HG03159 (cell line): ENCODE results near the gene OLFML1.

Experiments
- ATAC-seq: cut with Tn5 transposase; IDR thresholded peaks from one replicate; pipeline ENCODE4 v1.9.1; 2021; ENCODE audit warnings: mild to moderate bottlenecking, moderate library complexity; ENCODE audit not compliant: unreplicated experiment

OLFML1 gene

GRCh38 chr11:7530013-7530640 is 44.8 kb downstream of the OLFML1 start:
- ATAC-seq, result no peak

- no peak for ATAC-seq
Measured at GRCh38 chr11:7531011-7531410, 45.7 kb downstream of the OLFML1 start.

DNA sequence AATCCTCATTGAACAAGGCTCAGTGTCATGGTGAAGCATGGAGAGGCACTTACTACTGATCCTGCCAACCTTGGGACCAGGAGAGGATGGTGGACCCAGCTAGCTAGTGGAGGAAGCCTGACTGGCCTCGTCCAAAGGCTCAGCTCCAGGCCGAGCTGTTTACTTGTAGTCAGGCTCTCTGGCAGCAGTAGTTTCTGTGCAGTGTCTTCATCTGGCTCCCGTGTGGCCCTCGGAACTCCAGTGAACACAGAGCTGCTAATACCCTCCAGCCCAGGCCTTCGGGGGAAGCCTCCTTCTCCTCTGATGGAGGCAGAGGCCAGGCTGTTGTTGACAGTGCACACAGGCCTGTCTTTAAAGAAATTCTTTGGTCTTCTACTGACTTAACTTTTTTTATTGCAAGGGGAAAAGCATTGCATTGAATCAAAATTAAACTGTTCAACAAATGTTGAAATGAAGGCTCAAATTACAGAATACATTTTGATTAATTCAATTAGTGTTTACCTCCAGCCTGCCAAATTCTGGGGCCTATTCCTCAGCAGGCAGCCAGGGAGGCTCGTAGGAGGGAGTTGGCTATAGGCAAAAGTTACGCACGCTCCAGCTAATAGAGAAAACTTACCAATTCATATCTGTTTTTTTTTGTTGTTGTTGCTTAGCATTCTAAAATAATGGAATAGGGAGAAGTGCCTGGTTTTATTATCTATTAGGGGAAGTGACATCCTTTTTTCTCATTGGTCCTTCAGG is 47.3 kb downstream of the OLFML1 start:
- ATAC-seq, result no peak

DNA sequence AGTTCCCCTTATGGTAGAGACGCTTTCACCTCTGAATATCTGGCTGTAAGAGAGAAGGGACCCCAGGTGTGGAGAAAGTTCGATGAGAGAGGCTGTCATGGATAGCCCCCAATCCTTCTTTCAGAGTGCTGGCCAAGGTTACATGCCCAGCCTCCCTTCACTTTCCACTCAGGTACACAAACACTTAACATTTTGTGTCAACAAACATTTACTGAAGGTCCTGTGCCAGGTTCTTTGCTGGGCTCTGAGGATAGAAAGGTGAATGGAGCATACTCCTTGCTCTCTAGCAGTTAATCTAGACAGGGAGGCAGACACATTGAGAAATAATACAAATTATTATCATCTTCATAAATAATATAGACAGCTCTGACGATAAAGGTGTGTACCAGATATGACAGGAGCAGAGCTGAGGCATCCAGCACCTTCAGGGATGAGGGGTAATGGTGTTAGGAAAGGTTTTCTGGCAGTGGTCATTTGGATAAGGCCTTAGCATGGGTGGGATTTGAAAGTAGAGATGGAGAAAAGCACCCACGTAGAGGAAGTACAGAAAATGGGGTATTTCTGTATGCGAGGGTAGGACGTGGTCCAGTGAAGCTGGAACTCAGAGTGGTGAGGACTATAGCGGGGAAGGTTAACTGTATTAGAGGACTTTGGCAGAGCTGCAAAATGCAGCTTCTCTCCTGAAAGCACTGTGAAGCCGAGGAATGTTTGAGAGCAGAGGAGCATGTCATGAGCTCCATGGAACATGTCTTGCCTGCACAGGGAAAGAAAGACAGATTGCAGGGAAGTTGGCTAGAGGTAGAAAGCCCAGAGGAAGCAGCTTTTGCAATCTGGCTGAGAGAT is 48.1 kb downstream of the OLFML1 start:
- no peak for ATAC-seq

DNA sequence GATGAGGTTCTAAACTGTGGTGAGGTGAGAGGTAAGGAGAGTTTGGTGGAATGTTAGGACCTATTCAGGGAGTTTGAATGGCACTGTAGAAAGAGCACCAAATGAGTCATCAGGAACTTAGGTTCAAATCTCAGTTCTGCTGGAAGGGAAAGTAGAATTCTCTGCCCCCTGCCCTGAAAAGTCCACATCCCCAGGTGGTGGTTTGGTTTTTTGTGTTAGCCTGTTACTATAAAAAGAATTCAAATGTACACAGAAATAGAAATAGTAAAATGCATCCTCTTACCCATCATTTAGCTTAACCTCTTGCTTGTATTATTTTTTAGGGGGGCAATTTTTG is 48.7 kb downstream of the OLFML1 start:
- no peak for ATAC-seq

GRCh38 chr11:7536100-7536499 is 50.8 kb downstream of the OLFML1 start:
- ATAC-seq, result no peak

DNA sequence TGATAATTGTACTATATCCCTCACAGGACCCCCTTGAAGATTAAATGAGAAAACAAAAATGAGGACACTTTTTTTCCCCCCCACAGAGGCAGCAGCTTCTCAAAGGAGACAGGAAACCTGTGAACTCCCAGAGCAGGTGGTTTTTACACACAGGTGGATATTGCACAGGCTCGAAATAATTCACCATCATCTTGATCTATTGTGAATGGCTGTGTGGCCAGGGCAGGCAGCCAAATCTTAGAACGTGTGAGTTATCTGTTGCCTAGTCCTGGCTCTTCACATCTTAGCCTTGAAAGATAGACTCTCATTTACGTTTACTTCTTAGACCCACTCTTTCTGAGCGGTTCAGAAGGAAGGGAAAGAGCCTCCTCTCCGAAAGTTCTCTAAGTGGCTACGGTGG is 52.0 kb downstream of the OLFML1 start:
- ATAC-seq, result no peak

DNA sequence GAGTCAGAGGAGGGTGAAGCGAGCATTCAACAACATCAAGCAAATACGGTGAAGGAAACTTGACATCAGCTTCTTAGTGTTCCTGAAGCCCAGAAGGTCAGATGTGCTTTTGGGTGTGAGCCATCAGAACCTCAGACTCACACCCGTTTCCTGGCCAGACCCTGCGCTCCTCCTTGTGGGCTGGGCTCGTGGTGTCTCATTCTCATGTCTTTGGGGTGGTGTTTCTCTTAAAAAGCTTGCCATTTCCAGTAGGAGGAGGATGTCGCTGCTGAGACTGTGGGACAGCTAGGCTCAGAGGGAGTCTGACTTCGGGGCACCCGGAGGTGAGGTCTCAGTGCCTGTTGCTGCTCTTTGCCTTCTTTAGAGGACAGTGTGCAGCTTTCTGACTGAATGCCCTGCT is 52.7 kb downstream of the OLFML1 start:
- no peak for ATAC-seq

DNA sequence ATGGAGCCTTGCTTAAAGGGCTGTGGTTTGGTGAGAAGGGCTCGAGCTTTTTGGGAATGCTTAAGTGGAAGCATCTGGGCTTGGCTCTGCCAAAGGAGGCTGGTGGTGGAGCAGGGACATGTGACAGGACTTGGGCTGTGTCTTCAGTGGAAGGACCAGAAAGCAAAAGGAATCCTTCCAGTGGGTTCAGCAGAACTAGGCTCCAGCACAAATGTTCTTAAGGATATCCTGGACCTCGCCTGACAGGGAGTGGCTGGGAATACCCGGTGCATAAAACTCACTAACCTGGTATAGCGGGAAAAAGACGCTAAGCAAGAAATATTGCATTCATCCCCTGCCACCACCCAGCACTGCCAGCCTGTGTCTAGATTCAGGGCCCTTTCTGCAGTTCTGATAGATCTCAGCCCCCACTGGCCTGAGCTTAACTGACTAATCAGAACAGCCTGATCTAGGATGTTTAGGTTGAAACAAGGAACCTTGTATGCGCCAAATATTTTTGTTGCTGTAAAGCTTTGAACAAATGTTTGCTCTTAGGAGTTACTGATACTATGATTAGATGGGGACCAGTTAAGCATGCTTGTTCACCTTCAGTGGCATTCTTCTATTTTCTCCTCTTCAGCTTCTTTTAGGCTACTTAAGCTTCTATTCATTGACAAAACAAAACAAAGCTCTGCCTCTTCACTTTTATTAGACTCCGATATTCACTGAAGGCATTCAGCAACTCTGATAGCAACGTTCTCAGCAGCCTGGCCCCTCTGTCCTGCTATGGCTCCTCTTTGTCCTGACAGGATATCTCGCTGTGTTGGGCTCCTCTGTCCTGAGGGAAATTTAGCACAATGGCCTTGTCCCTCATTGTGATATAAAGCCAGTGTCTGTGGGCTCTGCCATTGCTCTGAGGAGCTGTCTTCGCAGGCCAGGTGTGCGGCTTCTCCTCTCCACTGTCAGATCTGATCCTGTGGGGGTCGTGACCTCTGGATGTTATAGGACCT is 53.5 kb downstream of the OLFML1 start:
- ATAC-seq, result no peak

- ATAC-seq, result no peak
Measured at GRCh38 chr11:7540830-7541555, 55.7 kb downstream of the OLFML1 start.

- no peak for ATAC-seq
Measured at GRCh38 chr11:7543302-7543701, 58.0 kb downstream of the OLFML1 start.

DNA sequence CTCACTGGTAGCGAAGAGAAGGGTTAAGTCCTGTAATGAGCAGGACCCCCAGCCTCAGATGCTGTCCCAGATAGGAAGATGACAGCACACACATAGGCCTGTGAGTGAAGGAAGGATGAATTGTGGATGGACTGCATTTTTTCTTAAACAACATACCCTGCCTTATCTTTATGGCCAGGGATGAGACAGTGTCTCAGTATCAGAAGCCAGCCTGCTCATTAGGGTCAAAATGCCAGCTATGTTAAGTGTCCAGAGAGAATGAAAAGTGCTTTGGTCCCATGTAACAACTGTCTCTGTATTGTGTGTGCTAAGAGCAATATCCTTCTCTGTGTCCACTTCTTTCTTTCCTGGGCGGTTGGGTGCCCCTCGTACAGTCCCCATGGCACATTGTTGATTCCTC is 58.7 kb downstream of the OLFML1 start:
- no peak for ATAC-seq

DNA sequence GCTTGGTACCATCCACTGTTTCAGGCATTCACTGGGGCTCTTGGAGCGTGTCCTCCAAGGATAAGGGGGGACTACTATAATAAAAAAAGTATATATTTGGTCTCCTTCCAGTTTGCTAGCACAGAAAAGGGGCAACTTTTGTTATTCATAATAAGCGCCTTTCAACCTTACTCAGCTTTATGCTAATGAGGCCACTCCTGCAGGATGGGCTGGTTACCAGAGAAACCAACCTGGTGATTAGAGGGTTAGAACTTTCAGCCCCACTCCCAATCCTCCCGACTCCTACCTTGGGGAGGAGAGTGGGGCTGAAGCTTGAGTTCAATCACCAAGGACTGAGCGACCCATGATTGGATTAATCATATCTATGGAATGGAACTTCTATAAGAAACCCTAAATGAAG is 60.3 kb downstream of the OLFML1 start:
- no peak for ATAC-seq

DNA sequence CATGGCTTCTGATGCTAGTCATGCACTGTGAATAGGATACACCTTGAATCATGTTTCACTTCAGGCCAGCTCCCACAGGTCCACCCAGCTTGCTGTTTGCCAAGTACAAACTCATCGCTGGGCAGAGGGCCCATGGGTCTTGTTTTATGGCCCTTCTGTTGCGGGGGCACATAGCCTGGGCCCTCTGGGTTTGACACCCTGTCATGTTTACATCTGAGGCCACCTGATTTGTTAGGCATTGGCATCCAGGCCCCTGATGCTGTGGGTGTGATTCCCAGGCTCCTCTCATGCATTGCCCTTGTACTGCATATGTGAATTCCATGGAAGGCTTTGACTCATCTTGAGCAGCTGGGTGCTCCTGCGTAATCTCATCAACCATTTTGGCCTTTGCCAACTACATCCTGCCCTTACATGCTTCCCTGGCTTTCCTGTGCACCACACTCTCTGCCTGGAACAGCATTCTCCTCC is 61.1 kb downstream of the OLFML1 start:
- no peak for ATAC-seq

DNA sequence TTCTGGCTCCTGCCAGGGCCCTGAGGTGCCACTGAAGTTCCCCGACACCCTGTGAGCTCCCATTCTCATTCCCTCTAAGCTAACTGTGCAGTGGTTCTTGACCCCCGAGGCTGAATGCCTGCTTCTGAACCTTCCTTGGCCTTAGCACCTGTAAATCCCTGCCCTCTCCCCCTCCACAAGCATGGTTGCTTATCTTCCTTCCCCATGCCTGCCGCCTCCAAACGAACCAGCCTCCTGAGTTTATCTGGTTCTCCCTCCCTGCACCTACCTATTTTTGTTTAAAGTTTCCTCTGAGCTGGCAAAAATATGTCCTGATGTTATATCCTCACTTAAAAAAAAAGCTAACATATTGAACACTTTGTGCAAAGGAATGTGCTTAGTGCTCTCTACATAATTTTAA is 62.4 kb downstream of the OLFML1 start:
- no peak for ATAC-seq

DNA sequence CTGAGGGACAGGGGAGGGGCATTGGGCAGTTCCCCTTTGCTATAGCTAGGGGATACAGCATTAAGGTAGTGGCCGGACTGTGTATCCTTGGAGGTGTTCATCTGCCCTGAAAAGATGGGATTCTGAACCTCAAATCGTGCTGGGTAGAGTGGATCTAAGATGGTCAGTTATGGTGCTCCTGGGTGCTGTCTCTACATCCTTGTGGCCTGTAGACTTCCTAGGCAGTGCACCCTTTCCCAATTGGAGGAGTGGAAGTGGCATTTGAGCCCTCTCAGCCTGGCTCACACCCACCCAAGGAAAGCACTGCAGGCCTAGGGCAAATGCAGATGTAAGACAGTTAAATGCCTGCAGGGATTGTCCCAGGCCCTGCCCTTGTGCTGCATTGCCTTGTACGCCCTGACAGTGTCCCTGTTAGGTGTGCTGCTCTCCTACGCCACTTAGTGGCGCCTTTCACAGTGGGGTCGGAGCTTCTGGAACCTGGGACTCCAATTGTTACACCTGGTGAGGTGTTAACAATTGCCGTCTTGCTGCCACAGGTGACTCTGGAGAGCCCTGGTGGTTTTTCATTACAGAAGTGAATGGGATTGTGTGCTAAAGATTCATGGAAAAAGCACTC is 63.5 kb downstream of the OLFML1 start:
- ATAC-seq, result peak; percentile 79

DNA sequence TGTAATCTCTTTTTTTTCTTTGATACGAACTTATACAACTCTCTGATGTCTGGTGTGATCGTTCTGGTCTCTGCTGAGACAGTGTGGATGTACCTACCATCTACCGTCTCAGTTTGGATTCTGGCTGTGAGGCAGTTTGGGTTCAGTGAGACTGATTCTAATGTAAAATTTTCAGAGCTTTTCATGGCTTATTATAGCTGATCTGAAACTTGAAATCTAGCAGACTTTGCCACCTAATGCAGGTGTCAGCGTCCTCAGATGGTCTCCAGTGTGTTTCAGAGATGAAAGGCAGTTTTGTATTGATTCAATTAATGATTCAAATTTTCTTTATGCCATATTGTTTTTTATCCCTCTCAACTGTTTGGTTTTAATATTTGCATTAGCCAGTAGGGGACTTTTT is 64.4 kb downstream of the OLFML1 start:
- ATAC-seq, result no peak

- no peak for ATAC-seq
Measured at GRCh38 chr11:7551571-7551970, 66.3 kb downstream of the OLFML1 start.

DNA sequence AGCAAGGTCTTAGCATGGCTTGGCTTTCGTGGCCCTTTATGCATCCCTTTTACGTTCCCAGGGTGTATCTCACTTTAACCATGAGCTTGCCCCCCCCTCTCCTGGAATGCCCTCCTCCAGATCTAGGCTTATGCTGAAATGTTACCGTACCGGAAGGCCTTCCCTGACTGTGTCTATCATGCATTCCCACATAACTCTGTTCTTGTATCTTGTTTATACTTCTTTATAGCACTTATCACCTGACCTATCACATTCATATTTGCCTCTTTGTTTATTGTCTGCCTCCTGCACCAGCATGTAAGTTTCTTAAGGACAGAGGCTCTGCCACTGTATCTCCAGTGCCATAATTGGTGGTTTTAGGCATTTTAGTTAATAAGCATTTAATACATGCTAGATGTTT is 67.4 kb downstream of the OLFML1 start:
- ATAC-seq, result no peak
